Measurements from ENCODE around the gene TMEM178B. TPM values are rescaled to one million over a fixed set of nuclear protein-coding genes. Genes with fewer than 3 reads are reported as not detected.

TMEM178B gene
- polyA plus RNA-seq, 1 of the 3 experiments (the other 2 are of a cell fraction) = 0.20 TPM

DNA sequence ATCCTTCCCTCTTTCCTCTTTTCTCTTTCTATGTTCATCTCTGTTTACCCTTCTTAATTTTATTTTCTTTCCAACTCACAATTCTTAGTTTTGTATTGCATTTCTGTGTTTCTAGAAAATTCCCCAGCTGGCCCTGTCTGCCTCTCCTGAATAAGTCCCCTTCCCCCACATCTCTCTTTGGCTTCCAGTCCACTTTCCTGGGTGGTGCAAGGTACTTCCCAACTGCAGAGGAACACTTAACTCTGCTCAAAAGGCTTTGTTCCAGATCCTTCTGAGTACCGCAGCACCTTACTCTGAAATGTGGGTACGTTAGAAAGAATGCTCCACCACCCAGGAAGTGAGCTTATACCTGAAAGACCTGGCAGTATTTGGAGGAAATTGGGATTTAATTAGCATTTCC lies 227.0 kb downstream of the TMEM178B start (continued):
- TF ChIP-seq, protein P1, sequence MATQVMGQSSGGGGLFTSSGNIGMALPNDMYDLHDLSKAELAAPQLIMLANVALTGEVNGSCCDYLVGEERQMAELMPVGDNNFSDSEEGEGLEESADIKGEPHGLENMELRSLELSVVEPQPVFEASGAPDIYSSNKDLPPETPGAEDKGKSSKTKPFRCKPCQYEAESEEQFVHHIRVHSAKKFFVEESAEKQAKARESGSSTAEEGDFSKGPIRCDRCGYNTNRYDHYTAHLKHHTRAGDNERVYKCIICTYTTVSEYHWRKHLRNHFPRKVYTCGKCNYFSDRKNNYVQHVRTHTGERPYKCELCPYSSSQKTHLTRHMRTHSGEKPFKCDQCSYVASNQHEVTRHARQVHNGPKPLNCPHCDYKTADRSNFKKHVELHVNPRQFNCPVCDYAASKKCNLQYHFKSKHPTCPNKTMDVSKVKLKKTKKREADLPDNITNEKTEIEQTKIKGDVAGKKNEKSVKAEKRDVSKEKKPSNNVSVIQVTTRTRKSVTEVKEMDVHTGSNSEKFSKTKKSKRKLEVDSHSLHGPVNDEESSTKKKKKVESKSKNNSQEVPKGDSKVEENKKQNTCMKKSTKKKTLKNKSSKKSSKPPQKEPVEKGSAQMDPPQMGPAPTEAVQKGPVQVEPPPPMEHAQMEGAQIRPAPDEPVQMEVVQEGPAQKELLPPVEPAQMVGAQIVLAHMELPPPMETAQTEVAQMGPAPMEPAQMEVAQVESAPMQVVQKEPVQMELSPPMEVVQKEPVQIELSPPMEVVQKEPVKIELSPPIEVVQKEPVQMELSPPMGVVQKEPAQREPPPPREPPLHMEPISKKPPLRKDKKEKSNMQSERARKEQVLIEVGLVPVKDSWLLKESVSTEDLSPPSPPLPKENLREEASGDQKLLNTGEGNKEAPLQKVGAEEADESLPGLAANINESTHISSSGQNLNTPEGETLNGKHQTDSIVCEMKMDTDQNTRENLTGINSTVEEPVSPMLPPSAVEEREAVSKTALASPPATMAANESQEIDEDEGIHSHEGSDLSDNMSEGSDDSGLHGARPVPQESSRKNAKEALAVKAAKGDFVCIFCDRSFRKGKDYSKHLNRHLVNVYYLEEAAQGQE (IDR thresholded peaks at IDR 0.05; ENCODE audit: low read depth, low read length) = no peak
- TF ChIP-seq RFX5 (IDR thresholded peaks at IDR 0.05; ENCODE audit: low read length) (no peak), FOXJ3 (CRISPR knock-in tag; IDR thresholded peaks at IDR 0.05) (no peak), RXRA (IDR thresholded peaks at IDR 0.05; ENCODE audit: borderline replicate concordance, low read depth) (no peak), GATA2 (CRISPR knock-in tag; IDR thresholded peaks at IDR 0.05) (no peak), TEAD4 (IDR thresholded peaks at IDR 0.05; ENCODE audit: borderline replicate concordance, insufficient read depth) (no peak)

DNA sequence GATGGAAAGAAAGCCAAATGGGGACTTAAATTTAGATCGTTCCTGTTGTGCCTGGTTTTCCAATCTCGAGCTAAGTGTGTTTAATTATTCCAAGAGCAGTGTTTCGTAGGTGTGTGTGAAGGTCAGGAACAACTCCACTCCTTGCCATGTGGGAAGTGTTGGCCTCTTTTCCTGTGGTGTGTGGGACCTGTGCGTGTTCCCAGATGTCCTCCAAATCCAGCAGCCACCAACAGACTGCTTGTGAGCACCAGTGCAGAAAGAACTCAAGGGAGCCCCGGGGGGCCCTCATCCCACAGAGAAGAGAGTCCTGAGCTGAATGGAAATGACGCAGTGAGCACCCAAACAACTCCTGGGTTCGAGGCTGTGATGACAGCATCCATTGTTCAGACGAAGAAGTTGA lies 227.7 kb downstream of the TMEM178B start:
- Histone ChIP-seq H2AFZ (ENCODE audit: low read depth) (no peak overlapping the region), H3K9ac (no peak overlapping the region), H3K9me2 (no peaks in the 10 kb centered on the region), H3K4me2 (no peak overlapping the region), H3K36me3 (replicated peaks in 1 of 2; ENCODE audit: control insufficient read depth in 1 of 2, insufficient read depth in 2 of 2, low read length in 1 of 2) (no peaks in the 10 kb centered on the region), H3K4me1 (ENCODE audit: control insufficient read depth in 1 of 2, insufficient read depth in 2 of 2, low read depth in 1 of 2, low read length in 1 of 2) (no peaks in the 10 kb centered on the region), H3F3A (replicated peaks; ENCODE audit: insufficient read depth) (no peaks in the 10 kb centered on the region), H3K27ac (ENCODE audit: low read depth in 2 of 2, low read length in 1 of 2) (no peak overlapping the region), H4K20me1 (ENCODE audit: insufficient read depth) (no peaks in the 10 kb centered on the region), H3K79me2 (ENCODE audit: insufficient read depth) (no peaks in the 10 kb centered on the region), H3K9me3 (peaks cover 15% of the 10 kb centered on the region; the same call in 1 of the 2 replicates), H3K4me3 (ENCODE audit: low read depth in 2 of 2, low read length in 1 of 2) (no peak overlapping the region), H3K27me3 (ENCODE audit: insufficient read depth) (no peaks in the 10 kb centered on the region)
- WGBS (ENCODE audit: low lambda C conversion rate) = 8% methylated on average over 8 of the region's 8 CpGs
- ChIA-PET POLR2A (no interaction called here), CTCF (interaction anchor here (1.4 to 1.5 kb wide), 2 partner anchors 81 to 232 kb away, joined by 3 read pairs; no protein-coding TSS in a partner anchor)
- DNase-seq = no peak
- no peak for TF ChIP-seq EZH2phosphoT487 (IDR thresholded peaks at IDR 0.05; ENCODE audit: borderline replicate concordance, low read depth)
- TF ChIP-seq, protein P2, sequence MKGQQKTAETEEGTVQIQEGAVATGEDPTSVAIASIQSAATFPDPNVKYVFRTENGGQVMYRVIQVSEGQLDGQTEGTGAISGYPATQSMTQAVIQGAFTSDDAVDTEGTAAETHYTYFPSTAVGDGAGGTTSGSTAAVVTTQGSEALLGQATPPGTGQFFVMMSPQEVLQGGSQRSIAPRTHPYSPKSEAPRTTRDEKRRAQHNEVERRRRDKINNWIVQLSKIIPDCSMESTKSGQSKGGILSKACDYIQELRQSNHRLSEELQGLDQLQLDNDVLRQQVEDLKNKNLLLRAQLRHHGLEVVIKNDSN (IDR thresholded peaks at IDR 0.05; ENCODE audit: borderline replicate concordance, low read depth) = no peak

DNA sequence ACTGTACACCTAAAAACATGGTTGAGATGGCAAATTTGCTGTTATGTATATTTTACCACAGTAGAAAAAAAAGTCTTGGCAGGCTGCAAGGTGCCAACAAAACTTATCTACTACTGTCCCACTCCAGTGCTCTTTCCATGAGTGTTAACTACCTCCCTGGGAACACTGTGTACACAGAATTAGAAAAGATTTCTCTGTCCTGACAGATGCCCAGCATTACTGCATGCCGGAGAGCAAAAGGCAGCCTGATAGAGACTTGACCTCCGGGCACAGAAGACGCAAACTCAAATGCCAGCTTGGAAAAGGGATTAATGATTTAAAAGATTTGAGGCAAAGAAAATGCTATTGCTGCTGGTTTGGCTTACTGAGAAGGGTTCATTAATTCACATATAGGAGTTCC lies 228.8 kb downstream of the TMEM178B start:
- 35% methylated on average over 3 of the region's 3 CpGs for WGBS (ENCODE audit: low lambda C conversion rate)
- POLR2A ChIA-PET = no interaction called here
- Histone ChIP-seq H3K9ac (no peak overlapping the region), H4K20me1 (ENCODE audit: insufficient read depth) (no peaks in the 10 kb centered on the region), H3F3A (replicated peaks; ENCODE audit: insufficient read depth) (no peaks in the 10 kb centered on the region), H3K36me3 (replicated peaks in 1 of 2; ENCODE audit: control insufficient read depth in 1 of 2, insufficient read depth in 2 of 2, low read length in 1 of 2) (no peaks in the 10 kb centered on the region), H3K9me2 (no peaks in the 10 kb centered on the region), H3K27ac (ENCODE audit: low read depth in 2 of 2, low read length in 1 of 2) (no peak overlapping the region), H3K27me3 (ENCODE audit: insufficient read depth) (no peaks in the 10 kb centered on the region), H2AFZ (ENCODE audit: low read depth) (no peak overlapping the region), H3K4me3 (ENCODE audit: low read depth in 2 of 2, low read length in 1 of 2) (no peak overlapping the region), H3K9me3 (peaks cover 15% of the 10 kb centered on the region; the same call in 1 of the 2 replicates), H3K4me1 (ENCODE audit: control insufficient read depth in 1 of 2, insufficient read depth in 2 of 2, low read depth in 1 of 2, low read length in 1 of 2) (no peaks in the 10 kb centered on the region), H3K79me2 (ENCODE audit: insufficient read depth) (no peaks in the 10 kb centered on the region), H3K4me2 (no peak overlapping the region)
- no peak for DNase-seq
- CTCF ChIA-PET = no interaction called here
- TF ChIP-seq, protein P3, sequence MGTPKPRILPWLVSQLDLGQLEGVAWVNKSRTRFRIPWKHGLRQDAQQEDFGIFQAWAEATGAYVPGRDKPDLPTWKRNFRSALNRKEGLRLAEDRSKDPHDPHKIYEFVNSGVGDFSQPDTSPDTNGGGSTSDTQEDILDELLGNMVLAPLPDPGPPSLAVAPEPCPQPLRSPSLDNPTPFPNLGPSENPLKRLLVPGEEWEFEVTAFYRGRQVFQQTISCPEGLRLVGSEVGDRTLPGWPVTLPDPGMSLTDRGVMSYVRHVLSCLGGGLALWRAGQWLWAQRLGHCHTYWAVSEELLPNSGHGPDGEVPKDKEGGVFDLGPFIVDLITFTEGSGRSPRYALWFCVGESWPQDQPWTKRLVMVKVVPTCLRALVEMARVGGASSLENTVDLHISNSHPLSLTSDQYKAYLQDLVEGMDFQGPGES (IDR thresholded peaks at IDR 0.05; ENCODE audit: low read depth, low read length) = no peak
- no peak for TF ChIP-seq GABPA (IDR thresholded peaks at IDR 0.05; ENCODE audit: low read depth)
- no peak for TF ChIP-seq TEAD4 (IDR thresholded peaks at IDR 0.05; ENCODE audit: borderline replicate concordance, insufficient read depth)
- TF ChIP-seq EZH2phosphoT487 (IDR thresholded peaks at IDR 0.05; ENCODE audit: borderline replicate concordance, low read depth) = no peak
- TF ChIP-seq, protein P4, sequence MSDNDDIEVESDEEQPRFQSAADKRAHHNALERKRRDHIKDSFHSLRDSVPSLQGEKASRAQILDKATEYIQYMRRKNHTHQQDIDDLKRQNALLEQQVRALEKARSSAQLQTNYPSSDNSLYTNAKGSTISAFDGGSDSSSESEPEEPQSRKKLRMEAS (IDR thresholded peaks at IDR 0.05; ENCODE audit: low read depth) = no peak
- TF ChIP-seq, protein P5, sequence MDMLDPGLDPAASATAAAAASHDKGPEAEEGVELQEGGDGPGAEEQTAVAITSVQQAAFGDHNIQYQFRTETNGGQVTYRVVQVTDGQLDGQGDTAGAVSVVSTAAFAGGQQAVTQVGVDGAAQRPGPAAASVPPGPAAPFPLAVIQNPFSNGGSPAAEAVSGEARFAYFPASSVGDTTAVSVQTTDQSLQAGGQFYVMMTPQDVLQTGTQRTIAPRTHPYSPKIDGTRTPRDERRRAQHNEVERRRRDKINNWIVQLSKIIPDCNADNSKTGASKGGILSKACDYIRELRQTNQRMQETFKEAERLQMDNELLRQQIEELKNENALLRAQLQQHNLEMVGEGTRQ (IDR thresholded peaks at IDR 0.05; ENCODE audit: borderline replicate concordance, low read depth, low read length) = no peak
- TF ChIP-seq FOXM1 (IDR thresholded peaks at IDR 0.05; ENCODE audit: low read depth) = no peak
- TF ChIP-seq, protein P2 (IDR thresholded peaks at IDR 0.05; ENCODE audit: borderline replicate concordance, low read depth) = no peak
- TF ChIP-seq TCF12 (IDR thresholded peaks at IDR 0.05) = no peak
- TF ChIP-seq TAF1 (IDR thresholded peaks at IDR 0.05; ENCODE audit: borderline replicate concordance, low read depth, low read length) = no peak
- TF ChIP-seq CHD2 (IDR thresholded peaks at IDR 0.05; ENCODE audit: low read length, partially characterized antibody) = no peak

Data from SK-N-SH (cell line).